ENCODE results near the gene CCDC169.
A peak's percentile ranks its signal among the peaks of the same experiment; 100 is the strongest.
"Not testable (repeated sequence)": the region's sequence is repeated elsewhere in the genome, so short reads cannot be mapped to it uniquely, and the experiment has no call there.

The CCDC169 gene

DNA sequence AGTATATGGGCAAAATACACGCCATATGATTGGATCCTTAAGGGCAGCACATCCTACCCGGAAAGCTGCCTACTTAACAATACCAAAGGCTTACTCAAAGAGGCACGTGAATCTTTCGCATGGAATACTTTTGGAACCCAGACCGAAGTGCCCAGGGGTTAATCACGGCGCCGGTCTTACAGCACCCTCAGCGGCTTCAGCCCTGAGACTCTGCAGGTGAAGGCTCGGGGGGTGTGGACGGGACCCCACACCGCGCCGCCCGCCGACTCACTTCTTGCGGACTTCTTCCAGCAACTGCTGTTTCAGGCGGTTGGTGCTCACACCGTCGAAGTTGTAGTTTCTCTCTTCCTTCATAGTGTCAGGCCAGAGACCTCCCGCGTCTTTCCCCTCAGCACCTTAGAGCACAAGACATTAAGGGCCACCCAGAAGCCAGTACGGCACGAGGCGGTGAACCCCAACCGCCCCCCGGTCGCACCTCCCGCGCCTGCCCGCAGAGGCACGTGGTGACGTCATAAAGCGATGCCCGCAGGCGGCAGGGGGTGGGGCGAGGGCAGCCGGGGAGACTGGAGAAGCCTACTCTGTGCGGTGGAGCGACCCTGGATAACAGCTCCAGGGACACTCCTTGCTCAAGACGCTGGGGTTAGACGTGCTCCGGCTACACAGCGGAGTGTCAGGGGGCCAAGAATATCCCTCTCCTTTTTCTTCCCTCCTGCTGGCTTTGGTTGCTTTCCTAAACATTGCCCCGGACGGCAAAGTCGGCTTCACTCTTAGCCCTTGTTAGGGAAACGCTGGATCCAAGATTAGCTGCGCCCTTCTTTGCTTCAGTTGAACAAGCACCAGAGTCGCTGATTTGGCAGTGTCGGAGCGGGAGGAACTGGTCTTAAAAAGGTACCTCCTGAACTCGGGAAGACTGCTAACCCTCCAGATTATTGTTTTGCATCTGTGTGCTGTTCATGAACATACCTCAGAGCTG is at the start of gene CCDC169:
Gene CCDC169 (minus strand): TSS at position 449 of the 973 bp plus-strand sequence. CDS start 95 bp downstream, at position 354.
- peak within 1 kb of the TSS; percentile 28 for H3K4me3 ChIP-seq (ENCODE audit: low read length)
- TF ChIP-seq ZNF274 (IDR thresholded peaks at IDR 0.05; ENCODE audit: low read depth, low read length) = no peak

DNA sequence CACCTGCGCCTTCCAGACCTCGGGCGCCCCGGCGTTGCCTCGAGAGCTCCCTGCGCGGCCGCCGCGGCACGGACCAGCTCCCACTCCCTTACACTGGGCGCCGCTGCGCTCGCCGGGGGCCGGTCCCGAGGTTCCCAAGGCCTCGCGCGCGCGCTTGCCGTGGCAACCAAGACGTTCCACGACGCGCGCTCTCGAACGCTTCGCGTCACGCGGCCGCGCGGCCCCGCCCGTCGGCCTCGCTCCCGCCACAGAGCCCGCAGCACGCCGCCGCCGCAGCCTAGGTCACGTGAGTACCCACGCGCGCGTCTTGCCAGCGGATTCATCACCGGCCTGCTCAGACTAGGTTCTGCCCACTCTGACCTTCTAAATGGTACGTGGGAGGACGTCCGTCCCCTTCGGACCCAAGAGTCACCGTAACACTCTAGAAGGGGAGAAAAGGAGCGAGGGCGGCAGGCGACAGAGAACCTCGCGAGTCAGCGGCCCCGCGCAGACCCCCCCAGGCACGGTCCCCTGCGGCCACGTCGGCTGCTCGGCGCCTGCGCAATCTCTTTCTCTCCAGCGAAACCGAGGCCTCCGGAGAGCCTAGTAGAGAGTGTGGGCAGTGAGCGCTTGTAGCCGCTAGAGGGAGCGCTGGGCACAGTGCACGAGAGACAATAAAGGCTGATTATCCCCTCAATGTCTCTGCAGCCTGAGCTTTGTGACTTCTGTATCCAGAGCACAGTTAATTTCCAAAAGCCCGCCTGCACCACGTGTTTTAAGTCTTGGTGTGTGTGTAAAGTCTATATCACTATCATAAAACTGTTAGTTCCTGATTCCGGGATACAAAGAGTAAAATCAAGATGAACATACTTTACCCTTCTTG is 48.8 kb upstream of the CCDC169 start, which contains the start of gene SPART:
Gene SPART (minus strand): TSS at position 173 of the 862 bp plus-strand sequence. CDS start 10,564 bp downstream, outside the sequence.
- TF ChIP-seq ZNF274 (IDR thresholded peaks at IDR 0.05; ENCODE audit: low read depth, low read length) = no peak
- peak within 1 kb of the TSS; percentile 74 for H3K4me3 ChIP-seq (ENCODE audit: low read length)

DNA sequence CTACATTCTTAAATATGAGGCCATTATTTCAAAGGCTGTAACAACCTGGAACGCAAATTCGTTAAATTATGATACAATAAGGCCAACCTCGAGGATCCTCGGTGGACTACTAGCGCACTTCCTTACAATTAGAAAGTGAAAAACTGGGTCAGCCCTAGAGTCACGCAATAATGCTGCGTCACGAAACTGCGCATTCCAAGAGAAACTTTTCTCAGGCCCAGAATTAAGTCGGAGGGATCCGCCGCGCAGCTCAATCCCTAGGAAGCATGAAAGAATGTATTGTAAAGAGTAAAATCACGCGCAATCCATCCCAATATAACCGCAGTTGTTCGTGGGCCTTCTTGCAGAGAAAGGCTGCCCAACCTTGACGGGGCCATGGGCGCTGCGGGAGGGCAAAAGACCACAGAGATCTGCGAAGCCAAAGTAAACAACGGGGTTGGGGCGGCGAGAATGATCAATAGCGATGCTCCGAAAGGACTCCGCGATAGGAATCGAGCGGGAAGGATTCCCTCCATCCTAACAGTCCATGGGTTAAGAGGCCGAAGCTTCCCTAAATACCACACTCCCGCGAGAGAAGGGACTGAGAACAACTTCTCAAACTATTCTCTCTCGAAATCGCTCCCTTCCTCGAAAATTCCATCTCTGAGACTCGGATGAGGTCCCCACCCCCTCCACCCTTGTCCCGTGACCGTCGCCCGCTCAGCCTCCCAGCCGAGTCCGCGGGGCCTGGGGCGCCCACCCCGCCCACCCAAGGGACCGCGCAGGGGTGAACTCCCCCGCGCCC is 48.0 kb upstream of the CCDC169 start:
- no peak for TF ChIP-seq ZNF274 (IDR thresholded peaks at IDR 0.05; ENCODE audit: low read depth, low read length)
- peak overlapping the region; percentile 74 for H3K4me3 ChIP-seq (ENCODE audit: low read length)

DNA sequence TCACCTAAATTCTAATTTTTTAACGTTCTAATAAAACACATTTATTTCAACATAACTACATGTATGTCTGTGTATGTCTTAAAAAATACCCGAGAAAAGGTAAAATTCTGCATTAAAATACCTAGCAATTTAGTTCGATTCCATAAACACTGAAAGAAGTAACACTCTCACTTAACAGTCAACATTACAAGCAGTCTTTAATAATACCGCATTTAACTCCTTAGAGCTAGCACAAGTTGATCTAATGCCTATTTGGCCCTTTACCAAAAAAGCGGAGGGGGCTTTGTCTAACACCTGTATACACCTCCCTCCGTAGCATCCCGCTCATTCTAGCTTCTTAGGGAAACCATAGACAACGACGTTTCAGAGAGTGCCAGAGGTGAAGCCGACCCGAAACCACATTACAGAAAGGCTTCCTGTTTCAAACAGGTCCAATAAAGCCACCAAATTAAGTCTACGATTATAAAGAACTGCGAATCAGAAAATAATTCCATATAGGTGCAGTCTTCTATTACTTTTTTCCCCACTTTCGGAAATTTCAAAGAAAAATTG is 47.3 kb upstream of the CCDC169 start:
- TF ChIP-seq ZNF274 (IDR thresholded peaks at IDR 0.05; ENCODE audit: low read depth, low read length) = no peak
- peak overlapping the region; percentile 74; the same call in 1 of the 2 replicates for H3K4me3 ChIP-seq (ENCODE audit: low read length)

DNA sequence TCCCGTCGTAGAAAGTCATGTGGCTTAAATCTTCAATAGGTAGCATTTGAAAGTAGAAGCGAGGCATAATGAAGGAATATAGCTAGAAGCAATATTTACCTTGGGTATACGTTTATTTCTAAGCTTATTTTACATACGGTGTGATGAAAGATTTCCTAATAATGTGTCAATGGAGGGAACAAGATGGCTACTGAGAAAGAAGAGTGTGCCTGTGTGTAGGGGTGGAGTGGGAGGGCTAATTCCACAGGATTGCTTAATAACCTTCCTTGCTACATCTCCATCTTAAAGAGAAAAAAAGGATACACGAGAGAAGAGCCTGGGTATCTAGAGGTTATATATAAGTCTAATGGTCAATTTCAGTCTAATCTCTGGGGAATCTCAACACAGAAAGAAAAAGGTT is 46.6 kb upstream of the CCDC169 start:
- no peak for TF ChIP-seq ZNF274 (IDR thresholded peaks at IDR 0.05; ENCODE audit: low read depth, low read length)
- H3K4me3 ChIP-seq (ENCODE audit: low read length) = peak overlapping the region; percentile 74; the same call in 1 of the 2 replicates

DNA sequence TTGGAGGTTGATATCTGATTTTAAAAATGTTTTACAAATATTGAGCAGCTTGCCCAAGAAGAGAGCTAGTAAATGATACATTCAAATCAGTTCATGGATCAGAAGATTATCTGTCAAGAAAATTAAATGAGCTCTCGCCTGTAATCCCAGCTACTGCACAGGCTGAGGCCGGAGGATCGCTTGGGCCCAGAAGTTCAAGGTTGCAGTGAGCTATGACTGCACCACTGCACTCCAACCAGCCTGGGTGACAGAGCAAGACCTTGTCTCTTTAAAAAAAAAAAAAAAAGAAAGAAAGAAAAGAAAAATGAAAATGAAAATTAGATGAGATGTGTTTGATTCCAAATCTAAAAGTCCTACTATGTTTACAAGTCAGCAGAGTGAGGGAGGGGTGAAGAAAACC is 46.2 kb upstream of the CCDC169 start:
- peak overlapping the region; percentile 74; the same call in 1 of the 2 replicates for H3K4me3 ChIP-seq (ENCODE audit: low read length)
- no peak for TF ChIP-seq ZNF274 (IDR thresholded peaks at IDR 0.05; ENCODE audit: low read depth, low read length)

GRCh38 chr13:36342715-36343114 is 45.1 kb upstream of the CCDC169 start:
- H3K4me3 ChIP-seq (ENCODE audit: low read length) = no peak overlapping the region
- no peak for TF ChIP-seq ZNF274 (IDR thresholded peaks at IDR 0.05; ENCODE audit: low read depth, low read length)

DNA sequence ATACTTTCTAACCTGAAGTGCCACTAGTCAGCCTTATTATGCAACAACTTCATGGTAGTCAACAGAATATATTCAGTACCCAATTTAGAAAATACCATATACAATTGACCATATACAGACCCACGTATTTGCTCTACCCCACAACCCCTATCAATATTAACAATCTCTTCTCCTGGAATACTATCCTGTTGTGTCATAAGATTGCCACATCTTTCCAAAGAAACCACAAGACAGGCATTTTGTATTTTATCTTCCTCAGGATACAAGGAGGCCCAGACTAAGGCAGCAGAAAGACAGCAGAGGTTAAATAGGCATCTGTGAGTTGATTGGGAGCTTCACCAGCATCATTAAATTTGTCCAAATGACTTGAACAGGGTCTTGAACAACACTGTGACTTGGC is 44.1 kb upstream of the CCDC169 start:
- H3K4me3 ChIP-seq (ENCODE audit: low read length) = no peak overlapping the region
- no peak for TF ChIP-seq ZNF274 (IDR thresholded peaks at IDR 0.05; ENCODE audit: low read depth, low read length)

- H3K4me3 ChIP-seq (ENCODE audit: low read length) = no peak overlapping the region
- no peak for TF ChIP-seq ZNF274 (IDR thresholded peaks at IDR 0.05; ENCODE audit: low read depth, low read length)
These were observed 42.1 kb upstream of the CCDC169 start for GRCh38 chr13:36339600-36340155.

DNA sequence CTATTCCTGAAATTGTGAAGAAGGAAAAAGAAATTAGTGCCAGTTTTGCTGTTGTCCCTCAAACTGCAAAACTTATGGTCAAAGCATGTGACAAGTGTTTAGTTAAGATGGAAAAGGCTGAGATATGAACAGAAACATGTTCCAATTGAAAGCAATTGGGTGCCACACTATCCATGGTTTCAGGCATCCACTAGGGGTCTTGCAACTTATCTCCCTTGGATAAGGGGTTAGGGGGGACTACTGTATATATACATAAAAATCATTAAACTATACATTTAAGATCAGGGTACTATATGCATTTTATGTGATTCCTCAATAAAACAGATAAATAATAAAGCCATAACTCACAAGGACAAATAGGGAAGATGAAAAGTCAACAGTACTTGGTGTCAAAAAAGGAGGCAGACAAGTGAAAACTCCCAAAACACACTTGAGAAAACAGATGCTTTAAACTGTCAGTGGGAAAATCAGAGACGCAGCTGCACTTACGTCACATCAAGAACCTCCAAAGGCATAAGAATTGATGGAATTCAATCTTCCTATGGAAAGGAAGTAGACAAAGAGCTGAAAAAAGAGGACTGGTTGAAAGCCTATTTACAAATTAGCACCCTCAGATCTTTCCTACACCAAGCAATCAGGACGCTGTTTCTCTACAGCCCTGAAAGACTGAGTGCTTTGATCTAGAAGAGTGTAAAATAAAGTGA is 40.5 kb upstream of the CCDC169 start:
- no peak overlapping the region for H3K4me3 ChIP-seq (ENCODE audit: low read length)
- TF ChIP-seq ZNF274 (IDR thresholded peaks at IDR 0.05; ENCODE audit: low read depth, low read length) = no peak

DNA sequence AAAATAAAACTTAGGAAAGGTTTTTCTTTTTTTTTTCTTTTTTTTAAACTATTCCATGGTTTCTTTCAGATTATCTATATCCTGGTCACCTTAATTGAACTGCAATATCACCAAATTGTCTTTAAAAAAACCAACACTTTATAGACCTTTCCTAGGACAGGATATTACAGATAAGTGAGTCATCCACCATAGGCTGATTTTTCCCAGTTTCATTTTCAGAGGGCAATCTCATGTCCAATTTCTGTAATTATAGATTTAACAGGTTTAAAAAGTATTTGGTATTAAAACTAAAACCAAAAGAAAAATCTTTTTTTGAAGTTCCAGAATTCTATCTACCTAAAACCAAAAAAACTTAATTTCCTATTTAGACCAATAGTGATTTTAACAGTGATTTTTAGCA is 35.4 kb upstream of the CCDC169 start:
- no peak for TF ChIP-seq ZNF274 (IDR thresholded peaks at IDR 0.05; ENCODE audit: low read depth, low read length)
- H3K4me3 ChIP-seq (ENCODE audit: low read length) = no peak overlapping the region

DNA sequence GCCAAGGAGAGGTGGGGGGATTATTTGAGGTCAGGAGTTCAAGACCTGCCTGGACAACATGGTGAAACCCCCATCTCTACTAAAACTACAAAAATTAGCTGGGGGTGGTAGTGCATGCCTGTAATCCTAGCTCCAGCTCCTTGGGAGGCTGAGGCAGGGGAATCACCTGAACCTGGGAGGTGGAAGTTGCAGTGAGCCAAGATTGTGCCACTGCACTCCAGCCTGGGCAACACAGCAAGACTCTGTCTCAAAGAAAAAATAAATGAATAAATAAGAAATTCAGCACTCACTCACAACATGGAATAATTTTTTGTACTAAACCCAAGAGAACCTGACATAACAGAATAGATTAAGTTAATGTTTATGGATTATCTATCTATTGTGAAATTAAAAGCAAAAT is 34.6 kb upstream of the CCDC169 start:
- not testable (repeated sequence) for H3K4me3 ChIP-seq (ENCODE audit: low read length)
